B cell (primary cell): ENCODE measurements around the gene FAM107B. TPM values are rescaled to one million over a fixed set of nuclear protein-coding genes. Genes with fewer than 3 reads are reported as not detected.
A peak's percentile ranks its signal among the peaks of the same experiment; 100 is the strongest.

Source experiments
- ATAC-seq: fragments of 200-7000 bp; cut with Tn5 transposase; one replicate; pipeline ENCODE4 v1.10.0; 2021; ENCODE audit warnings: low read depth, mild to moderate bottlenecking, moderate number of reproducible peaks, moderate library complexity
- CTCF ChIA-PET: fragments of 350-600 bp; sonication (Branson Sonifier 250); formaldehyde crosslinking; loops from one replicate; lab custom pipeline; 2021; ENCODE audit warnings: antibody characterized with exemption, inconsistent platforms; lab: Charles Lee
- POLR2A ChIA-PET: fragments of 350-600 bp; sonication (Branson Sonifier 250); formaldehyde crosslinking; loops from one replicate; lab custom pipeline; 2021; ENCODE audit warnings: antibody characterized with exemption; lab: Charles Lee
- DNase-seq: peaks from one replicate; pipeline ENCODE4 v3.0.0; 2013
- H2AFZ ChIP-seq: 2 replicates; pipeline ENCODE4 v1.6.1; 2012; ENCODE audit warnings: mild to moderate bottlenecking, low read depth, low read length; ENCODE audit not compliant: insufficient read depth, poor library complexity, severe bottlenecking
- H3K27ac ChIP-seq, 2 donors: 1 replicate in 1 of 2; 2 replicates in 1 of 2; pipeline ENCODE4 v1.5.1; 2012 to 2013; ENCODE audit warnings: low read length in 2 of 2, mild to moderate bottlenecking in 2 of 2, moderate library complexity in 1 of 2
- H3K27me3 ChIP-seq, 4 experiments: fragments of 200-600 bp in 1 of 4; sonication (generic) in 1 of 4; replicated peaks in 1 of 4; 1 replicate in 2 of 4; 2 replicates in 2 of 4; pipeline versions ENCODE4 v1.6.1 to v1.7.0; 2013 to 2016; ENCODE audit warnings: low read length in 3 of 4, mild to moderate bottlenecking in 2 of 4, mixed read lengths in 1 of 4, moderate library complexity in 1 of 4; ENCODE audit not compliant: insufficient read depth in 4 of 4, control insufficient read depth in 3 of 4; ENCODE audit errors: control extremely low read depth in 1 of 4
- H3K36me3 ChIP-seq, 2 experiments: replicated peaks in 1 of 2; 1 replicate in 1 of 2; 2 replicates in 1 of 2; pipeline versions ENCODE4 v1.6.1 to v1.7.1; 2013; ENCODE audit warnings: low read length in 1 of 2; ENCODE audit not compliant: insufficient read depth in 2 of 2, control insufficient read depth in 1 of 2; ENCODE audit errors: control extremely low read depth in 1 of 2, extremely low read depth in 1 of 2
- H3K4me1 ChIP-seq, 2 donors: fragments of 200-600 bp in 1 of 2; sonication (generic) in 1 of 2; 1 replicate in 1 of 2; 2 replicates in 1 of 2; pipeline versions ENCODE4 v1.5.1 to v1.6.1; 2013 to 2017; ENCODE audit warnings: low read length in 2 of 2; ENCODE audit not compliant: control insufficient read depth in 2 of 2, insufficient read depth in 2 of 2
- H3K4me2 ChIP-seq: replicated peaks from 2 replicates; pipeline ENCODE3; 2012; ENCODE audit warnings: mild to moderate bottlenecking, low read depth, low read length; ENCODE audit not compliant: poor library complexity, severe bottlenecking
- H3K4me3 ChIP-seq, 5 experiments: fragments of 200-600 bp in 1 of 5; sonication (generic) in 1 of 5; 1 replicate in 3 of 5; 2 replicates in 2 of 5; pipeline versions ENCODE4 v1.5.1 to v1.7.0; 2011 to 2016; ENCODE audit warnings: low read length in 4 of 5, mild to moderate bottlenecking in 4 of 5, low read depth in 2 of 5, control low read depth in 1 of 5, moderate library complexity in 1 of 5; ENCODE audit not compliant: insufficient read depth in 1 of 5; ENCODE audit errors: control extremely low read depth in 1 of 5, extremely low read depth in 1 of 5
- H3K79me2 ChIP-seq: fragments of 200-600 bp; sonication (generic); one replicate; pipeline ENCODE4 v1.6.0; 2016; ENCODE audit warnings: low read length; ENCODE audit not compliant: control insufficient read depth, insufficient read depth
- H3K9ac ChIP-seq: fragments of 200-600 bp; sonication (generic); 2 replicates; pipeline ENCODE4 v1.6.1; 2017; ENCODE audit warnings: mild to moderate bottlenecking, low read length, moderate library complexity
- H3K9me3 ChIP-seq, 3 donors: one replicate each; pipeline versions ENCODE4 v1.6.1 to v1.7.1; 2013; ENCODE audit warnings: low read length in 2 of 3; ENCODE audit not compliant: control insufficient read depth in 2 of 3, insufficient read depth in 1 of 3; ENCODE audit errors: control extremely low read depth in 1 of 3
- H4K20me1 ChIP-seq: 2 replicates; pipeline ENCODE4 v1.6.0; 2012; ENCODE audit warnings: mild to moderate bottlenecking, low read length; ENCODE audit not compliant: insufficient read depth, control insufficient read depth, poor library complexity, severe bottlenecking
- H3K27ac Mint-ChIP-seq: one replicate; pipeline ENCODE4 v1.8.0; 2021; ENCODE audit warnings: mixed read lengths
- H3K27me3 Mint-ChIP-seq: one replicate; pipeline ENCODE4 v1.8.0; 2021; ENCODE audit warnings: mixed read lengths
- H3K4me1 Mint-ChIP-seq: one replicate; pipeline ENCODE4 v1.8.0; 2021; ENCODE audit warnings: mixed read lengths
- H3K4me3 Mint-ChIP-seq: one replicate; pipeline ENCODE4 v1.8.0; 2021; ENCODE audit warnings: mixed read lengths
- H3K9me3 Mint-ChIP-seq: one replicate; pipeline ENCODE4 v1.8.0; 2022; ENCODE audit warnings: mixed read lengths; ENCODE audit not compliant: insufficient read depth
- EZH2 ChIP-seq: IDR thresholded peaks from 2 replicates; pipeline ENCODE4 v1.6.1; 2012; ENCODE audit warnings: borderline replicate concordance, low read depth, mild to moderate bottlenecking, moderate library complexity, low read length; ENCODE audit not compliant: insufficient read depth, poor library complexity, severe bottlenecking
- WGBS: methylation state at CpG from one replicate; pipeline ENCODE4 v1.1.5; 2013; ENCODE audit warnings: missing lambda C conversion rate; ENCODE audit not compliant: insufficient coverage; 5-methylcytosine and 5-hydroxymethylcytosine counted together
- intact Hi-C: fragments of 100-400 bp; cut with micrococcal nuclease; formaldehyde crosslinking; loops from one replicate; pipeline ENCODE4 v1.10.0; 2022
- polyA plus RNA-seq: library from polyadenylated mRNA; depleted of rRNA; stranded (reverse); fragments of >200 nt; gene quantifications from 2 replicates; pipeline ENCODE4 v1.2.3, GENCODE V29; 2012
- total RNA-seq, 2 donors: library from RNA; stranded (reverse); fragments of 120-200 nt in 1 of 2; gene quantifications; 1 replicate in 1 of 2; 2 replicates in 1 of 2; pipeline versions ENCODE4 v1.2.3 to v1.2.4, GENCODE V29; 2013 to 2022
- TF ChIP-seq, protein P1 (sequence below): fragments of 200-600 bp; IDR thresholded peaks from one replicate; pipeline ENCODE4 v1.8.0; 2022; ENCODE audit warnings: antibody characterized with exemption, mild to moderate bottlenecking

Gene FAM107B
- total and polyA plus RNA-seq, 2 donors (not counting 1 experiment from before 2014, with no cell fraction given), result 31.9 to 318 TPM

DNA sequence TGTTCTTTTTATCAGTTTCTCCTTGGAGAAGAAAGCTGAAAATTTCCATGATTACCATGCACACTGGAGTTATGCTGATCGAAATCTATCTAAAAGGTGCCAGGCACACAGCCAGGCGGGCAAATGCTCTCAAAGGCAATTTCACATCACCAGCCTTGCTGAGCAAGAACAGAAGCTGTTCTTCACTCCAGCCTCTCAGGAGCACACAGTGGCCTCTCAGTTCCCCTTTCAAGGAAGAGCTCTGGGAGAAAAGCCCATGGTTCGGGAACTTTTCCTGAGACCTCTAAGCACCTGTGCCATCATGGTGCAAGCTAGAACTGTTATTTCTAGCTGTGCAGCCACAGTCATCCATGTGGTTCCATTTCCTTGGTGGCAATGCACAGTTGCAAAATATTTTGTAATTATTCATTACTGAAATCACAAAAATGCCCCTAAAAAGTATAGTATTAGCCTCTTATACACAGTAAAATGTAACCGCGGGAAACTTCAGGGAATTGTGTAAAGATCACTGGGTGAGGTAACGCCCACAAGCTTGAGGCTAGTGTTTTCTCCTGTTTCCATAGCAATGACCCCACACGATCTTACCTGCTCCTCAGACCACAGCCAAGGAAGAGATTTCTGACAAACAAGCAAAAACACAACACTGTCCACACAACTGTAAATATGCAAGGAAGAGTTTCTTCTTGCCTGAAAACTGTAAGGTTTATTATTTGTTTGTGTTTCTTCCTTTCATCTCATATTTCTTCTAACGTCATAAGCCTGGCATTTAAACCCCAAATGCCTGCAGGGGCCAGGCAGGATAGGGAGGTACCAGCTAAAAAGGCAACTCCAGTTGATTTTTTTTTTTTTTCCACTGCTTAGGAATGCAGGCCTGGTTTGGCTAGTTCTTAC lies 121.2 kb downstream of the FAM107B start:
- Mint-ChIP-seq H3K9me3 (no peaks in the 10 kb centered on the region), H3K27ac (peak overlapping the region; percentile 82), H3K27me3 (no peaks in the 10 kb centered on the region), H3K4me1 (peaks cover 88% of the 10 kb centered on the region), H3K4me3 (peak overlapping the region; percentile 46)
- peak; percentile 9 for ATAC-seq
- no peaks in the 10 kb centered on the region for H3K36me3 ChIP-seq
- H4K20me1 ChIP-seq, result no peaks in the 10 kb centered on the region
- POLR2A ChIA-PET, result interaction anchor here (1.2 kb wide), 1 partner anchor 87 kb away, joined by 3 read pairs; no protein-coding TSS in a partner anchor
- H3K27ac ChIP-seq, result peak overlapping the region; percentile 14 to 67
- intact Hi-C loops, result no loop called here
- TF ChIP-seq, protein P1, sequence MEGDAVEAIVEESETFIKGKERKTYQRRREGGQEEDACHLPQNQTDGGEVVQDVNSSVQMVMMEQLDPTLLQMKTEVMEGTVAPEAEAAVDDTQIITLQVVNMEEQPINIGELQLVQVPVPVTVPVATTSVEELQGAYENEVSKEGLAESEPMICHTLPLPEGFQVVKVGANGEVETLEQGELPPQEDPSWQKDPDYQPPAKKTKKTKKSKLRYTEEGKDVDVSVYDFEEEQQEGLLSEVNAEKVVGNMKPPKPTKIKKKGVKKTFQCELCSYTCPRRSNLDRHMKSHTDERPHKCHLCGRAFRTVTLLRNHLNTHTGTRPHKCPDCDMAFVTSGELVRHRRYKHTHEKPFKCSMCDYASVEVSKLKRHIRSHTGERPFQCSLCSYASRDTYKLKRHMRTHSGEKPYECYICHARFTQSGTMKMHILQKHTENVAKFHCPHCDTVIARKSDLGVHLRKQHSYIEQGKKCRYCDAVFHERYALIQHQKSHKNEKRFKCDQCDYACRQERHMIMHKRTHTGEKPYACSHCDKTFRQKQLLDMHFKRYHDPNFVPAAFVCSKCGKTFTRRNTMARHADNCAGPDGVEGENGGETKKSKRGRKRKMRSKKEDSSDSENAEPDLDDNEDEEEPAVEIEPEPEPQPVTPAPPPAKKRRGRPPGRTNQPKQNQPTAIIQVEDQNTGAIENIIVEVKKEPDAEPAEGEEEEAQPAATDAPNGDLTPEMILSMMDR, result no peak
- TF ChIP-seq EZH2, result no peak
- H3K9me3 ChIP-seq, result no peaks in the 10 kb centered on the region
- DNase-seq, result peak; percentile 49
- H3K4me1 ChIP-seq, result peaks cover 65 to 75% of the 10 kb centered on the region in 2 donors
- H3K9ac ChIP-seq, result peak overlapping the region; percentile 20
- WGBS, result 59% methylated on average over 3 of the region's 8 CpGs
- CTCF ChIA-PET, result interaction anchor here (1.5 kb wide), 1 partner anchor 184 kb away, joined by 4 read pairs; the partner anchor contains the start of gene CDNF
- H3K4me2 ChIP-seq, result peak overlapping the region; percentile 38
- H3K79me2 ChIP-seq, result no peaks in the 10 kb centered on the region
- no peak overlapping the region for H2AFZ ChIP-seq
- no peak overlapping the region for H3K4me3 ChIP-seq
- no peaks in the 10 kb centered on the region for H3K27me3 ChIP-seq

DNA sequence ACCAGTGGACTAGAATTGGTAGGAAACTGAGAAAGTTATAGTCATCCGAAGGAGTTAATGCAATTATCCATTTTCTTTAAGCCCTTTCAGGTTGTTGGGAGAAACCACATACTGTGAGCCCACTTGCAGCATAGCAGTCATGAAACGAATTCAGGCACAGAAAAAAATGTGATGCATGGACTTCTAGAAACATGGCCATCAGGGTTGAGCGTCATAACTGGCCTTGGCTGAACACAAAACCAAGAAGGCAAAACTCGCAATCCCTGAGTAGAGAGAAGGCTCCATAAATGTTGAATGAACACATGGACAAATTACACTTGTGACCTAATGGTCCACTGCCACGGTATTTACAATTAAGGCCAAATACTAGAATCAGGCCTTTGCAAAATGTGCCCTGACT lies 121.9 kb downstream of the FAM107B start:
- H3K4me3 ChIP-seq, result no peak overlapping the region
- H3K4me1 ChIP-seq, result peaks cover 62 to 75% of the 10 kb centered on the region in 2 donors
- H3K27me3 ChIP-seq, result no peaks in the 10 kb centered on the region
- no peak overlapping the region for H2AFZ ChIP-seq
- H3K4me2 ChIP-seq, result peak overlapping the region; percentile 38
- ATAC-seq, result no peak
- H3K36me3 ChIP-seq, result no peaks in the 10 kb centered on the region
- peak overlapping the region in 1 of 2 donors; percentile 14 for H3K27ac ChIP-seq
- intact Hi-C loops, result no loop called here
- peaks cover 88% of the 10 kb centered on the region for H3K4me1 Mint-ChIP-seq
- H3K27me3 Mint-ChIP-seq, result no peaks in the 10 kb centered on the region
- peak overlapping the region; percentile 82 for H3K27ac Mint-ChIP-seq
- WGBS, result 94% methylated on average over 4 of the region's 5 CpGs
- H3K9me3 ChIP-seq, result no peaks in the 10 kb centered on the region
- H4K20me1 ChIP-seq, result no peaks in the 10 kb centered on the region
- no peaks in the 10 kb centered on the region for H3K79me2 ChIP-seq
- H3K9ac ChIP-seq, result peak overlapping the region; percentile 20
- no peaks in the 10 kb centered on the region for H3K9me3 Mint-ChIP-seq
- no peak for TF ChIP-seq EZH2
- TF ChIP-seq, protein P1, result no peak
- no peak for DNase-seq
- CTCF ChIA-PET, result no interaction called here
- POLR2A ChIA-PET, result interaction anchor here (1.2 kb wide), 1 partner anchor 88 kb away, joined by 3 read pairs; no protein-coding TSS in a partner anchor
- H3K4me3 Mint-ChIP-seq, result no peak overlapping the region
